ENCODE measurements around the gene CCDC197. TPM values are rescaled to one million over a fixed set of nuclear protein-coding genes. Genes with fewer than 3 reads are reported as not detected.

The CCDC197 gene
- total RNA-seq, 2 experiments from 2014 or later = not detected

GRCh38 chr14:94008234-94008633, 11.1 kb downstream of the CCDC197 start:
- no peaks in the 10 kb centered on the region for H3K9me3 ChIP-seq (ENCODE audit: low read length)
- DNase-seq (ENCODE audit: low spot score) = no peak
- POLR2A ChIA-PET = no interaction called here
- H2AFZ ChIP-seq (ENCODE audit: low read length) = no peak overlapping the region
- no peak overlapping the region for H3K4me2 ChIP-seq (ENCODE audit: low read length)
- CTCF ChIA-PET (ENCODE audit: unreplicated experiment) = no interaction called here
- no peaks in the 10 kb centered on the region for H3K79me2 ChIP-seq (ENCODE audit: insufficient read depth, low read depth, low read length)
- no peak overlapping the region for H3K4me3 ChIP-seq (ENCODE audit: low read depth, low read length, poor library complexity, severe bottlenecking)
- no peak overlapping the region for H3K27ac ChIP-seq (ENCODE audit: low read depth, low read length, poor library complexity, severe bottlenecking)
- no peaks in the 10 kb centered on the region for H3K9me2 ChIP-seq (ENCODE audit: insufficient read depth, low read length)
- BruUV-seq (replicated peaks) = no TSS peak
- intact Hi-C loops (cut with micrococcal nuclease; ENCODE audit: unreplicated experiment) = no loop called here
- H4K20me1 ChIP-seq (ENCODE audit: insufficient read depth, low read length) = no peaks in the 10 kb centered on the region
- peaks cover 13% of the 10 kb centered on the region for H3K4me1 ChIP-seq (ENCODE audit: insufficient read depth, low read length, poor library complexity, severe bottlenecking)
- no peaks in the 10 kb centered on the region for H3K36me3 ChIP-seq (ENCODE audit: insufficient read depth, low read length)
- TF ChIP-seq EZH2phosphoT487 (IDR thresholded peaks at IDR 0.05; ENCODE audit: borderline replicate concordance, low read depth, low read length) = no peak
- no peak for TF ChIP-seq CTCF (conservative IDR thresholded peaks at IDR 0.05; ENCODE audit: low read length)

GRCh38 chr14:94009767-94010166, 12.7 kb downstream of the CCDC197 start:
- Histone ChIP-seq H3K4me1 (ENCODE audit: insufficient read depth, low read length, poor library complexity, severe bottlenecking) (peaks cover 13% of the 10 kb centered on the region), H3K4me2 (ENCODE audit: low read length) (no peak overlapping the region), H3K27ac (ENCODE audit: low read depth, low read length, poor library complexity, severe bottlenecking) (no peak overlapping the region), H2AFZ (ENCODE audit: low read length) (no peak overlapping the region), H3K79me2 (ENCODE audit: insufficient read depth, low read depth, low read length) (no peaks in the 10 kb centered on the region), H3K9me2 (ENCODE audit: insufficient read depth, low read length) (no peaks in the 10 kb centered on the region), H4K20me1 (ENCODE audit: insufficient read depth, low read length) (no peaks in the 10 kb centered on the region), H3K9me3 (ENCODE audit: low read length) (no peaks in the 10 kb centered on the region), H3K4me3 (ENCODE audit: low read depth, low read length, poor library complexity, severe bottlenecking) (no peak overlapping the region), H3K36me3 (ENCODE audit: insufficient read depth, low read length) (no peaks in the 10 kb centered on the region)
- CTCF ChIA-PET (ENCODE audit: unreplicated experiment) = no interaction called here
- no peak for DNase-seq (ENCODE audit: low spot score)
- POLR2A ChIA-PET = no interaction called here
- intact Hi-C loops (cut with micrococcal nuclease; ENCODE audit: unreplicated experiment) = no loop called here
- BruUV-seq (replicated peaks) = no TSS peak
- TF ChIP-seq CTCF (conservative IDR thresholded peaks at IDR 0.05; ENCODE audit: low read length) (no peak), EZH2phosphoT487 (IDR thresholded peaks at IDR 0.05; ENCODE audit: borderline replicate concordance, low read depth, low read length) (no peak)

- no peaks in the 10 kb centered on the region for H3K79me2 ChIP-seq (ENCODE audit: insufficient read depth, low read depth, low read length)
- H2AFZ ChIP-seq (ENCODE audit: low read length) = no peak overlapping the region
- ChIA-PET CTCF (ENCODE audit: unreplicated experiment) (interaction anchor here (1.5 kb wide), 1 partner anchor 11 kb away, joined by 3 read pairs; no protein-coding TSS in a partner anchor), POLR2A (interaction anchor here (1.3 kb wide), 1 partner anchor 64 kb away, joined by 5 read pairs; no protein-coding TSS in a partner anchor)
- TF ChIP-seq EZH2phosphoT487 (IDR thresholded peaks at IDR 0.05; ENCODE audit: borderline replicate concordance, low read depth, low read length) (no peak), CTCF (conservative IDR thresholded peaks at IDR 0.05; ENCODE audit: low read length) (no peak)
- intact Hi-C loops (cut with micrococcal nuclease; ENCODE audit: unreplicated experiment) = no loop called here
- no peaks in the 10 kb centered on the region for H3K9me2 ChIP-seq (ENCODE audit: insufficient read depth, low read length)
- no peak for DNase-seq (ENCODE audit: low spot score)
- BruUV-seq (replicated peaks) = no TSS peak
- H3K9me3 ChIP-seq (ENCODE audit: low read length) = no peaks in the 10 kb centered on the region
- no peaks in the 10 kb centered on the region for H3K36me3 ChIP-seq (ENCODE audit: insufficient read depth, low read length)
- H3K4me1 ChIP-seq (ENCODE audit: insufficient read depth, low read length, poor library complexity, severe bottlenecking) = peaks cover 13% of the 10 kb centered on the region
- no peaks in the 10 kb centered on the region for H4K20me1 ChIP-seq (ENCODE audit: insufficient read depth, low read length)
- no peak overlapping the region for H3K4me2 ChIP-seq (ENCODE audit: low read length)
- no peak overlapping the region for H3K4me3 ChIP-seq (ENCODE audit: low read depth, low read length, poor library complexity, severe bottlenecking)
- H3K27ac ChIP-seq (ENCODE audit: low read depth, low read length, poor library complexity, severe bottlenecking) = no peak overlapping the region
These were observed 13.5 kb downstream of the CCDC197 start for GRCh38 chr14:94010625-94011024.

Measured in OCI-LY7 (cell line).